GM04504 (cell line): ENCODE results near the gene PRRG2.

Experiments
- DNase-seq: peaks from one replicate; pipeline ENCODE4 v3.0.0-alpha.2; 2012; ENCODE audit warnings: low read depth

The PRRG2 gene

DNA sequence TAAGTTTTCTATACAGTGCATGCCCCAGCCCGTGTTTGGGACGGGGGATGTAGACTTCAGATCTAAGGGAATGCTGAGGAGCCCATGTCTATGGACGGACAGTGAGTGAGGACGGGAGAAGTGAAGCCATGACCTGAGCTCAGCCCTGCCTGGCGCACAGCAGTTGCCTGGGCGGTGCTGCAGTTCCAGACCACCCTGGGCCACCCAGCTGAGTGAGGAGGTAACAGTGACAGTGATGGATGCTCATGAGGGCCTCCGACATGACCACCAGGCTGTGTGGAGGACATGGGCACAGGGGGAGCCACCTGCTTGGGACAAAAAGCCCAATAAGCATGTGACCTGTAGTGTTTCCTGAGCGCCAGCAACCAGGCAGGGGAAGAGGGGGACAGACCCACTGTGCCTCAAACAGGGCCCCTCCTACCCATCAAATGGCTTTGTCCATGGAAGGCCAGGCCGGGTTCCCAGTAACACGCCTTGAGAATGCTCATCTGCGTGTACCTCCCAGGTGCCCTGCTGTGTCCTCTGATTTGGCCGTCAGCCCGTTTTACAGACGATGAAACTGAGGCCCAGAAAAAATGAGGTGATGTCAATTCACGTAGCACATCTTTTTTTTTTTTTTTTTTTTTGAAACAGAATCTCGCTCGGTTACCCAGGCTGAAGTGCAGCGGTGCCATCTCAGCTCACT is 23.3 kb upstream of the PRRG2 start:
- DNase-seq = no peak

DNA sequence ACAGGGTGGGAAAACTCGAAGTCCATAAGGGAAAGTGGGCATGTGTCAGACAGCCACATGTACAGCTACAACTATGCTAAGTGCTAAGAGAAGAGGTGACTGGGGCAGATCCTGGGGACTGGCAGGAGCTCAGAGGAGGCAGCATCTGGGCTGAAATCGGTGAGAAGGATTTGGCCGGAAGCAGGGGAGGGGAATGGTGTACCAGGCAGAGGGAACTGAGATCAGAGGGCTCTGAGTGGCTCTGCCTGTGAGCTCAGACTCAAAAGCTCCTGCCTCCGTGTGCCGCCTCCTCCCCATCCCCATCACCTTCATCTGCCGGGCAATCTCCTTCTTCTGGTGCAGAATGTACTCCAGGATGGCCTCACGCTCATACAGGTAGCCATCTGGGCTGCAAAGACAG is 22.5 kb upstream of the PRRG2 start:
- DNase-seq = no peak

DNA sequence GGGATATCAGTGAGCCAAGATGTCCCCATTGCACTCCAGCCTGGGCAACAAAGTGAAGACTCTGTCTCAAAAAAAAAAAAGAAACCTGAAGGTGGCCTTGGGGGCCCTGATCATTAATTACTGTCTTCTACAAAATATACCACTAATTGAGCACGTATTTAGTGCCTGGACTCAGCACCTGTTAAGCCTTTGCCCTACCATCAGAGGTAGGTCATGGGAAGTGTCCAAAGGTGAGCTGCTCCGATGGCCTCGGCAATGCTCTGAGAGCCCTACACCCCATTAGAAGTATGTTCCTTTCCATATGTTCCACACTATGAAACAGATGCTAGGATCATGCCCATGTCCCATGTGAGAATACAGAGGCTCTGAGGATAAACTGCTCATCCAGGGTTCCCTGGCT is 21.7 kb upstream of the PRRG2 start:
- DNase-seq = no peak

DNA sequence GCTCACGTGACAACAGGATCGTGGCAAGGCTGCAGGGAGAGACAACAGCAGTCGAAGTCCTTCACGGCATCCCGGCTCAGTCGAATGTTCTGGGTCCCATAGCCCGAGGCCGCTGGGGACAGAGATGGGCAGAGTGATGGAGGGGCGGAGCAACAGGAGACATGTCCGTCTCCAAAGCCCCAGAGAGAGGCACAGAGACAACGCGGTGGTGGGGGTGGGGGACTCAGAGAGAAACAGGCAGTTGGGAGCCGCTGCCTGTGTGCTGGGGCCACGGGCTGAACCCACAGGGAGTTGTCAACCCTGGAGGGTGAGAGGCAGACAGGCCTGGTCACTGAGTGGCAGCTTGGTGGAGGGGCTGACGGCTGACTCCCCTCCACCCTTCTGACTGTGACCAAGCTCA is 21.2 kb upstream of the PRRG2 start:
- DNase-seq = no peak

DNA sequence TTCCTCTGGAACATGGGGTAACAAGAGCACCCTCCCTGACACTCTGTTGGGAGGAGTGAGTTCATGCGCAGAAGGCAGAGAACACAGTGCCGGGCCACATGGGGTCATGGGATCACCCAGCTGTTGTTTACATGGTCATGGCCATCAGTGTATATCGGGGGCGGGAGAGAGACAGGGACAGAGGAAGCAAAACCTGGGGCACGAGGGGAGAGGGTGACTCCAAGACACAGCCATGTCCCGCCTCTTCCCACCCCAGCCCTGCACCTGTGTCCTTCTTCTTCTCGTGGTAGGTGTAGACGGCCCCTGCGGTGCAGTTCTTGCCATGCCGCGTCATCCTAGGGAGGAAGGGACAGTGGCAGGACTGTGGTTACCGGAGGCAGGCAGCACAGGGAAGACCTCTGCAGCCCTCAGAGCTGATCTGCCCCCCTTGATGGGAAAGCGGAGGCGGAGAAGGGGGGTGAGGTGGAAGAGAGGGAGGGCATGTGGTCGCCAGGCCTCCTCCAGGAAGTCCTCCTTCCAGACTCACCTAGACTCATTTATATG is 20.7 kb upstream of the PRRG2 start:
- DNase-seq = no peak

DNA sequence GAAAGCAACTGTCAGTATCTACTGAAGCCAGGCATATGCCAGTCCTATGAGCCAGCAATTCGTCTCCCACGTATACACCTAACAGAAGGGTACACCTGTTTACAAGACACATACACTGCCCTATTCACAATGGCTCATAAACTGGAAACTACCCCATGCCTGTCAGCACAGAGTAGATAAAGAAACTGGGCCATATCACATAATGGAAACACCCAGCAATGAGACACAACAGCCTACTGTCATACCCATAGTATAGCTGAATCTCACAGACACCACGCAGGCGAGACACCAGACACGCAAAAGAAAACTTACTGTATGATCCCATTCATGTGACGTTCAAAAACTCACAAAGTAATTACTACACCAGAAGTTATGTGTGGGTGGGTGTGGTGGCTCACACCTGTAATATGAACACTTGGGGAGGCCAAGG is 16.5 kb upstream of the PRRG2 start:
- DNase-seq = no peak

DNA sequence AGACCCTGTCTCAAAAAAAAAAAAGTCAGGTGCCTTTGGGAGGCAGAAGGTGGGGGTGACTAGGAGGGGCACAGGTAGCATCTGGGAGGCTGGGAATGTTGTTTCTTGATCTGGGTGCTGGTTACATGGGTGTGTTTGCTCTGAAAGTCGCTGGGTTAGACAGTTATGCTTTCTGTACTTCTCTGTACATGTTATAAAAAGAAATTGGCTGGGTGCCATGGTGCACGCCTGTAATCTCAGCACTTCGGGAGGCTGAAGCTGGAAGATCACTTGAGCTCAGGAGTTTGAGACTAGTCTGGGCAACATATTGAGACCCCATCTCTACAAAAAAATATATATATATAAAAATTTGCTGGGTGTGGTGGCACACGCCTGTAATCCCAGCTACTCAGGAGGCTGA is 15.9 kb upstream of the PRRG2 start:
- no peak for DNase-seq

DNA sequence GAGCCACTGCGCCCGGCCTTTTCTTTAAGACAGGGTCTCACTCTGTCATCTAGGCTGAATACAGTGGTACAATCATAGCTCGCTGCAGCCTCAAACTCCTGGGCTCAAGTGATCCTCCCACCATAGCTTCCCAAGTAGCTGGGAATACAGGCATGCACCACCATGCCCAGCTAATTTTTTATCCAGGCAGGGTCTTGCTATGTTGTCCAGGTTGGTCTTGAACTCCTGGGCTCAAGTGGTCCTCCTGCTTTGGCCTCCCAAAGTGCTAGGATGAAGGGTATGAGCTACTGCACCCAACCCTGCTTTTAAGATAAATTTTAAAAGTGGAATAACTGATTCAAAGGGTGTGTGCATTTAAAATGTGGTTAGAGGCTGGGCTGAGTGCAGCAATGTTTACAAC is 14.8 kb upstream of the PRRG2 start:
- DNase-seq = no peak

DNA sequence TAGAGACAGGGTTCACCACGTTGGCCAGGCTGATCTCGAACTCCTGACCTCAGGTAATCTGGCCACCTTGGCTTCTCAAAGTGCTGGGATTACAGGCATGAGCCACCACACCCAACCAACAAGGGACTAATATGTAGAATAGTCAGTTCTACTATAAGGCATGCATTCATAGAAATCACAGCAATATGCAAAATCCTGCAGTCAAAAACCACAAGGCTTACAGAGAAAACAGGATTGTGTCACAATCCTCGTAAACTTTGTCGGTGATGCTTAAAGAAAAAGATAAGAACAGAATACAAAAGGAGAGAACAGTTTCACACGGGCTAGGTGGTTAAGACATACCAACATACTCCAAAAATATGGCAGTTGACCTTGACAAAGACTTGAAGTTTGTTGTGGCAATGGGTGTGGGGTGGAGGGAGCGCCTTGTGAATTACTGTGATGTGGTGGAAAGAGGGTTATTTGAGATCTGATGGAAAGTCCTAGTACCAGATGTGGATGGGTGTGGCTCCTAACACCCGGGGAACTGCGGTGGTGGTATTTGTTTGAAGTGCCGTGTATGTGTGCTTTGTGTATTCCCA is 13.2 kb upstream of the PRRG2 start:
- no peak for DNase-seq

DNA sequence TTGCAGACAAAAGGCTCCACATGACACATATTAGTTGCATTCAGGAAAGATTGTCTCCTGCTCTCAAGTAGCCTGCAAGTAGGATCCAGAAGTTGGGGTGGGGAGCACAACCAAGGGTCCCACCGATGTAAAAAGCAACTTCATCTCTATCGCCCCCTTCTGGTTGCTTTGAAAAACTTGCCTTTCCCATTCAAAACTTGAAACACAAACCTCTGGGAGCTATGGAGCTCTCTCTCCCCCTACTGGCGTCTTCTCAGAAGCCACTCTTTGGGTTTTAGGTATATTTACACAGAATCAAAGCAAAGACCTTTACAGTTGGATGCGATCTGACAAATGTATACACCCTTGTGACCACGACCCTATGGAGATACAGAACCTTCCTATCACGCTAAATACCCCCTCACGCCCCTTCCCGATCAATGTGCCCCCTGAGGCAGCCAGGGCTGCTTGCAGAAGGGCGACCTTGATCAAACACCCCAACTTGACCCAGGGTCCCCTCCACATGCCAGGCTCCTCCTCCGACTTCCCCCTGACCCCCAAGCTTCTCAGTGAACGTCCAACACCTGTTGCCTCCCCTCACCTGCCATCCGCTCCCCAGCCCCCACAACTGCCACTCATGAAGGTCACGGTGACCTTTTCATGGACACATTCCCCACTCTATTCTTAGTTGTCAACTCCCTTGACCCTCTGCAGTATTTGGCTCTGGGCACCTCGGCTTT is 10.8 kb upstream of the PRRG2 start:
- DNase-seq = no peak

DNA sequence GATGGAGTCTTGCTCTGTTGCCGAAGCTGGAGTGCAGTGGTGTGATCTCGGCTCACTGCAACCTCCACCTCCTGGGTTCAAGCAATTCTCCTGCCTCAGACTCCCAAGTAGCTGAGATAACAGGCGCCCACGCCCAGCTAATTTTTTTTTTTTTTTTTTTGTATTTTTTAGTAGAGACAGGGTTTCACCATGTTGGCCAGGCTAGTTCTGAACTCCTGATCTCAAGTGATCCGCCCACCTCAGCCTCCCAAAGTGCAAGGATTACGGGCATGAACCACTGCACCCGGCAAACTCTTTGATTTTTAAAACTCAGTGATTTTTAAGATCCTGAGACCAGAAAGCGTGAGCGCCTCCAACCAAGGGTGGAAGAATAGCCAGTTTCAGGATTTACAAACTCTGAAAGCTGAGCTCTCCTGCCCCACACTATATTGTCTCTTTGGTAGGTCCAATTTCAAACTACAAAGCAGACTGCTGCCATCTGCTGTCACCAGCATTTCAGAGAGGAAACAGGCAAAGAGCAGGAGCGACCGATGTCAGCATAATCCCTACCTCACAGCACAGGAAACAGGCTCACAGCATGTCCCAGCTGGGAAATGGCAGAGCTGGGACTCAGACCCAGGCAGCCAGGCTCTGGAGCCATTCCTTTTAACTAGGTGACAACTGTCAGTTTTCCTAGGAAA is 10.0 kb upstream of the PRRG2 start:
- DNase-seq = no peak

DNA sequence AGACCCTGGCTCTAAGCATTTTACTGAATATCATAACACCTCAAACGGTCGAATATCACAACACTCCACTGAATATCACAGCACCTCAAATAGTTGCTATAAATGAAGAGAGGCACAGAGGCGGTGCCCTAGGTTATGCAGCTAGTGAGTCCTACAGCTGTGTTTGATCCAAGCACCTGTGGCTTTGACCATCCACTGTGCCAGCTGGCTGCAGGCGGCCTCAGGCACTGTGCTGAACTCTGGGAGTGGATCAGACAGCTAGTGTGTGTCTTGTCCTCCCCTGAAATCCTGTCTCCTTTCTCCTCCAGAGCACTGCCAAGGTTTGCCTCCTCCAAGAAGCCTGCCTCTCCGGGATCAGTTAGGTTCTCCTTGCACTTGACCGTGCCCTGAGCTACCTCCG is 8.1 kb upstream of the PRRG2 start:
- no peak for DNase-seq

DNA sequence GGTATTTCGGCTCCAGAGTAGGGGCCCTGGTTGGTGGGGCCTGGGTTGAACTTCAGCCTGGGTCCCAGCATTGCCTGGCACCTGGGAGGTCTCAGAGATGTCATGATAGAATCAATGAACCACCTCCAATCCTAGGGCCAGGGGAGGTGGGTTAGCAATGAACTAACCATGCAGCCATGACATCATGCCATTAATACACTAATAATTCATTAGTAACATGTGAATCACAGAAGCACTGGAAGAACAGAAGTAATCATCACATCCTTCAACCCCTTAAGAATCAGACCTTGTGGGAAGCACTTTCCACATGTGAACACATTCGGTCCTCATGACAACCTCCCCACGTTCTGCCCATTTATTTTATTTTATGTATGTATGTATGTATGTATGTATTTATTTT is 7.7 kb upstream of the PRRG2 start:
- no peak for DNase-seq

DNA sequence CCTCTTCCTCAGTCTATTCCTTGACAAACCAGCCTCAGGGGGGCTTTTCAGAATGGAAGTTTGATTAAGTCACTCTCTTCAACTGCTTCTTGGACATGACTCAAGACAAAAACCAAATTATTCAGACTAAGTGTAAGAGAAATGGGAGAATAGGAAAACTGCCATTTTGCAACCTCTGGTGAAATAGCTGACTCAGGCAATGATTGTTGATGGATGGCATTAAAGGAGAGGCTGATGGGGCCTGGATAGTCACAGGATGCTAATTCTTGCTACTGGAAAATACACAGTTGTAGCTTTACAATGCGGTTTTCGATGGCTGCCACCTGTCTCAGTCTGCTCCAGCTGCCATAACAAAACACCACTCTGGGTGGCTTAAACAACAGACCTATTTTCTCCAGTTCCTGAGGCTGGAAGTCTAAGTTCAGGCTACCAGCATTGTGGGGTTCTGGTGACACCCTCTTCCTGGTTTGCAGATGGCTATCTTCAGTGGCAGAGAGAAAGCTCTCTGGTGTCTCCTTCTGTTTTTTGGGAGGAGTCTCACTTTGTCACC is 6.8 kb upstream of the PRRG2 start:
- DNase-seq = no peak

DNA sequence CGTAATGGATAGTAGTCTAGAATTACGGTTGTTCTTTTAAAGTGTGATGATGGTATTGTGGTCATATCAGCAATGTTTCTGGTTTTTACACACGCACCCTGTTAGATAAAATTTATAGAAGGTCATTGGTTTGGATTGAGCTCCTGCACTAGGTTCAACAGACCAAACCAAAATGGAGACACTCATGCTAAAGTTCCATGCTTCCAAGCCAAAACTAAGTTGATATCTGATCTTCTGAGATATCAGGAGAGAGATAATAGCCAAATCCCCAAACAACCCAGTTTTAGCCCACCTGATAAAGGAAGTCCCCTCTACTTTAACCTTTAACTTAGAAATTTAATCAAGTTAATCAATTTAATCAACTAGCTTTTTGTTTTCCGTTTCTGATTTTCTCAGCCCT is 1.9 kb upstream of the PRRG2 start:
- DNase-seq = no peak

DNA sequence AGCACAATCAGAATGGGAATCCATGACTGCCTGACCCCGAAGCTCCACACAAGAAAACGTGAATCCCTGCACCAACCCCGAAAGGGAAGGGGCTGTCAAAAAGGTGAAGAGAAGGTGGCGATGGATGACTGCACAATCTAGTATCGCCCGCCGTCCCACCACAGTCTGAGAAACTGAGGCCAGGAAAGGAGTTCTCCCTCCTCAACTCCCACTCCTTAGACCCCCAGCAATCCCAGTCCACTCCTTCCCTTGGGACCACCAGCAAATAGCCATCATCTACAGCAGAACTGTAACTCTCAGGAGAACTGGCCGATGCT is 1.2 kb upstream of the PRRG2 start:
- no peak for DNase-seq

DNA sequence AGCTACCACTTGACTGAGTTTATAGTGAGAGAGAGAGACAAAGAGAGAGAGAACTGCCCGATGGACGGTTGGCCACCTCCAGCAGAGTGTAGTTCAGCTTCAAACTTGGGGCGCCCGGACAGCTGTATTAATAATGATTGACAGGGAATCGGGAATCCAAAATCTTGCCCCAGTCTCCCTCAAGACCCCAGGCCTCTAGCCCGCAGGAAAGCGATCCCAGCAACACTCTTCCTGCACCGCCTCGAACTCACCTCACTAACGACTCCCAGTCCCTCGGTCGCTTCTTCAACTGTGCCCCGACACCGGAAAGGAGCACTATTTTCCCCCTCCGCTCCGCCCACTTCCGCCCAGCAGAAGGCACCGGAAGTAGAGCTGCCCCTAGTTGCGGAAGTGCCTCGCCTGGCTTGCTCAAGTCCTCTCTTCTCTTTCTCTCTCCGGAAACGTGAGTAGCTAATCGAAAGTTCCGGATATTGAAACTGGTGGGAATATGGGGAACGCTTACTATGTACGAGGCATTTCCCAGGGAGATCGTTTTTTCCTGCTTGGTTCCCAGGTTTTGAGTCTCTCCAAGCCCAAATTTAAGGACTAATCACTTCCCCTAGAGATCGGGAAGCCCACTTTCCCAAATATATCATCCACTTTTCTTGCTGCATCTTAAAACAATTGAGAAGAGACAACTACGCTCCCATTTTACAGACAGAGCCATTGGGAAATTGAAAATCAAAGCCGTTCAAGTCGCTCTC is 681 bp upstream of the PRRG2 start, which contains the start of gene NOSIP:
NOSIP (minus strand) TSS at position 293 of the 743 bp plus-strand sequence. CDS start 19,865 bp downstream, outside the sequence.
- peak; percentile 90 for DNase-seq

DNA sequence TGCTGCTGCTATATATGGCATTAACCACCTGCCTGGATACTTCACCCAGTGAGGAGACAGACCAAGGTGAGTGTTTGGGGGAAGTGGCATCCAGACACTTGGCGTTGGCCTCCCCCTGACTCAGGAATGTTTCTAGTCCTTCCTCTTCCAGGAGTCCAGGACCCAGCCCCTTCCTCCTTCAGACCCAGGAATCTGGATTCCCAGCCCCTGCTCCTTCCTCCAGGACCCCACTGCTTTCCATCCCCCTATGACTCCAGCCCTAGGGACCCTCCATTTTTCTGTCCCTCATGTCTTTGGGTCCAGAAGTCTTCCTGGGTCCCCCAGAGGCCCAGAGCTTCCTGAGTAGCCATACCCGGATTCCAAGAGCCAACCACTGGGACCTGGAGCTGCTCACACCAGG is 2.1 kb downstream of the PRRG2 start:
- DNase-seq = no peak

DNA sequence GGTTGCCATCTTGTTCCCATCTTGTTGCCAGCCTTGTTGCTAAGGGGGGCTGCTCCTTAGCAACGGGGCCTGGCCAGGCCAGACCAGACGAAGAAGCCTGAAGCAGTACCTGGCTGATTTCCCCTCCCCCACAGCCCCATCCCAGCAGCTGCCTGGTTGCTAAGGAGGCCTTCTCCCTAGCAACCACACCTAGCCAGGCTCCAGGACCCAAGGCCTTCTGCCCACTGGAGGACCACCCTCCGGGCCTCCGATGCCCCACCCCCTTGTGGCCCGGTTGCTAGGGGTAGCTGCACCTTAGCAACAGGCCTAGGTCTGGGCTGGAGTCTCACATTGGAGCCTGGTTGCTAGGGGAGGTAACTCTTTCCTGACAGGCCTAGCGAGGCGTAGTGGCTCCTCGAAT is 3.9 kb downstream of the PRRG2 start:
- no peak for DNase-seq

DNA sequence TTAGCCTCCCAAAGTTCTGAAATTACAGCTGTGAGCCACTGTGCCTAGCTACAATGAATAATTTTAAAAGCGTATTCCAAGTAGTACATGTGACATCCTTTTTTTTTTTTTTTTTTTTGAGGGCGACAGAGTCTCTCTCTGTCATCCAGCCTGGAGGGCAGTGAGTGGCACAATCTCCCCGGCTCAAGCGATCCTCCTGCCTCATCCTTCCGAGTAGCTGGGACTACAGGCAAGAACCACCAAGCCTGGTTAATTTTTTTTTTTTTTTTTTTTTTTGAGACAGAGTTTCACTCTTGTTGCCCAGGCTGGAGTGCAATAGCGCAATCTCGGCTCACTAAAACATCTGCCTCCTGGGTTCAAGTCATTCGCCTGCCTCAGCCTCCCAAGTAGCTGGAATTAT is 6.1 kb downstream of the PRRG2 start:
- DNase-seq = no peak

DNA sequence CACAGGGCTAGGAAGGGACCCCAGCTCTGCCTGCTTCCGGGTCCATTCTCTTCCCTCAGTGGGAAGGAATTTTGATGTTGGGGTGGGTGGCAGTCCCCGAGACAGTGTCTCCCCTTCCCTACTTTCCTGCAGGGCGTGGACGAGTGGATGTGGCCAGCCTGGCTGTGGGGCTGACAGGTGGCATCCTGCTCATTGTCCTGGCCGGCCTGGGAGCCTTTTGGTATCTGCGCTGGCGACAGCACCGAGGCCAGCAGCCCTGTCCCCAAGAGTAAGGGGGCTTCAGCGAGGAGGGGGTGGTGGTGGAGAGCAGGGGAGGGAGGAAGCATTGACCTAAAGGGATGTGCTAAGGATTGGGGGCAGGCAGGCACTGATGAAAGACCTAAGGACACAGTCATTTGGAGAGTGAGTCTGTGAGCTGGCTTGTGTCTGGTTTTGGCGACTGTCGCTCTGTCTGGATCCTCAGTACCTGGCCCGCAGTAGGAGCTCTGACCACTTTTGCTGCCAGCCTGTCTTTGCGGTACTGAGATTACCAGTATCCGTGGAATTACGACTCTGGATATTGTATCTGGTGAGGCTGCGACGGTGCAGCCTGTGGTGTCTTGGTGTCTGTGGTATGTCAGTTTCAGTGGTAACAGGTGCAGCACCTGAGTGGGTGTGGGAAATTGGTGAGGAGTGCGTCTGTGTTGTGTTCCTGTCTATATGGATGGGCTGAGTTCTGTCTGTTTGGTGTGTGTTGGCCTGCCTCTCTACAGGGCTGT is 7.4 kb downstream of the PRRG2 start:
- DNase-seq = no peak
